Measurements from ENCODE around the gene PTGER2. TPM values are rescaled to one million over a fixed set of nuclear protein-coding genes. Genes with fewer than 3 reads are reported as not detected.

Gene PTGER2
- total and polyA plus RNA-seq, 2 of the 8 experiments (the other 6 are each of a cell fraction or from before 2014, with no cell fraction given), result 1.2 TPM

- no peak for TF ChIP-seq EGR1 (IDR thresholded peaks at IDR 0.05; ENCODE audit: borderline replicate concordance, low read depth, low read length)
- TF ChIP-seq TAF1 (IDR thresholded peaks at IDR 0.05; ENCODE audit: low read depth, low read length), result no peak
- TF ChIP-seq TAF7 (optimal IDR thresholded peaks at IDR 0.05; ENCODE audit: borderline replicate concordance, low read depth, low read length), result no peak
These were observed 41.9 kb downstream of the PTGER2 start (continued) for GRCh38 chr14:52356025-52356424.
